ENCODE measurements around the gene PPP2R5C. TPM values are rescaled to one million over a fixed set of nuclear protein-coding genes. Genes with fewer than 3 reads are reported as not detected.
A peak's percentile ranks its signal among the peaks of the same experiment; 100 is the strongest.

The PPP2R5C gene
- total RNA-seq, 2 experiments from 2014 or later, result 238 to 242 TPM

DNA sequence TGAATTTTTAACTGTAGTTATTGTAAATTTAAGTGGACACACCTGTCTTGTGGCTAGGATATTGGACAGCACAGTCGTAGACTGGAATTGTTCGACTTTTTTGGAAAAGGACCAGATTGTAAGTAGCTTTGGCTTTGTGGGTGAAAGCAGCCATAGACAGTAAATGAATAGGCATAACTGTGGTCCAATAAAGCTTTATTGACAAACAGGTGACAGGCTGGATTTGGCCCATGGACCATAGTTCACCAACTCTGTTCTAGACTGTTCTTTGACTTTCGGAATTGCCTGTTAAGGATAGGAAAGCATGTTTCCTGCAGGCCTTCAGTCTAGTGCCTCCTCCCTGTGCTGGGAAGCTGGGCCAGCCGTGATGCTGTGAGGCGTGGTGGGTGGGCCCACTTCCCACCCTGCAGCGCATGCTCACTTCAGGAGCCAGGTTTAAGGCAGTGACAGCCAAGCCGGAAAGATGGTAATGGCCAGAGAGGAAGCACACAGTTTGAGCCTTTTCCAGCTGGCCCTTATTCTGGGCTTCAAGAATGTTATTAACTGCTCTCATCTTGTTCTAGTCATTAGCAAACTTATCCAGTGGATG lies 51.8 kb downstream of the PPP2R5C start:
- peak overlapping the region; percentile 96 for H3K27ac Mint-ChIP-seq
- DNase-seq (no peak), ATAC-seq (no peak)
- no peaks in the 10 kb centered on the region for H3K27me3 Mint-ChIP-seq
- peak overlapping the region; percentile 79 for H3K4me3 Mint-ChIP-seq
- peaks cover 53% of the 10 kb centered on the region for H3K36me3 Mint-ChIP-seq (ENCODE audit: low read depth)
- no peaks in the 10 kb centered on the region for H3K9me3 Mint-ChIP-seq
- peaks cover 62% of the 10 kb centered on the region for H3K4me1 Mint-ChIP-seq (ENCODE audit: low read depth)
- CTCF ChIA-PET, result interaction anchor here (0.8 to 5.8 kb wide), 11 partner anchors 8 to 106 kb away, joined by 3 to 42 read pairs (median 4); no protein-coding TSS in a partner anchor
- TF ChIP-seq, protein P1, sequence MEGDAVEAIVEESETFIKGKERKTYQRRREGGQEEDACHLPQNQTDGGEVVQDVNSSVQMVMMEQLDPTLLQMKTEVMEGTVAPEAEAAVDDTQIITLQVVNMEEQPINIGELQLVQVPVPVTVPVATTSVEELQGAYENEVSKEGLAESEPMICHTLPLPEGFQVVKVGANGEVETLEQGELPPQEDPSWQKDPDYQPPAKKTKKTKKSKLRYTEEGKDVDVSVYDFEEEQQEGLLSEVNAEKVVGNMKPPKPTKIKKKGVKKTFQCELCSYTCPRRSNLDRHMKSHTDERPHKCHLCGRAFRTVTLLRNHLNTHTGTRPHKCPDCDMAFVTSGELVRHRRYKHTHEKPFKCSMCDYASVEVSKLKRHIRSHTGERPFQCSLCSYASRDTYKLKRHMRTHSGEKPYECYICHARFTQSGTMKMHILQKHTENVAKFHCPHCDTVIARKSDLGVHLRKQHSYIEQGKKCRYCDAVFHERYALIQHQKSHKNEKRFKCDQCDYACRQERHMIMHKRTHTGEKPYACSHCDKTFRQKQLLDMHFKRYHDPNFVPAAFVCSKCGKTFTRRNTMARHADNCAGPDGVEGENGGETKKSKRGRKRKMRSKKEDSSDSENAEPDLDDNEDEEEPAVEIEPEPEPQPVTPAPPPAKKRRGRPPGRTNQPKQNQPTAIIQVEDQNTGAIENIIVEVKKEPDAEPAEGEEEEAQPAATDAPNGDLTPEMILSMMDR (IDR thresholded peaks at IDR 0.05), result no peak
- POLR2A ChIA-PET, result interaction anchor here (0.5 to 10.3 kb wide), 12 partner anchors 7 to 107 kb away, joined by 3 to 225 read pairs (median 6); no protein-coding TSS in a partner anchor
- intact Hi-C loops (cut with micrococcal nuclease), result loop anchor here (5.0 kb wide), 1 partner anchor 46 kb away; no protein-coding TSS in a partner anchor

DNA sequence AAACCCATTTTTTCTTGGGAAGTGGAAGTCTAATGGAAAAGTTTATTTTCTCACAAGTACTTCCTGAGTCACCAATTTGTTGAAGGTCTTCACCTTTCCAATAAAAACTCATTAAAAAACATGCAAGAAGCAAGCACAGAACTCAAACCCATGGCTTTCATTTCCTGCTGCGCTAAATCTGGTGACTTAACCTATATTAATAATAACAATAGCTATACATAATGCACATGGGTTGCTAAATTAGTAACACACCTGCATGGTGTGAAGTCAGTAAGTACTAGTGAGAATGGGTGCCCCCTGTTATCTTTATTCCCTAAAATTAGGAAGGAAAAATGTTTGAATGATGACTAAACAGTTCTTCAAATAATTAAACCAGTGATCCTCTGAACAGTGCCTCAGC lies 52.3 kb downstream of the PPP2R5C start:
- H3K9me3 Mint-ChIP-seq, result no peaks in the 10 kb centered on the region
- H3K27ac Mint-ChIP-seq, result peak overlapping the region; percentile 96
- H3K4me3 Mint-ChIP-seq, result peak overlapping the region; percentile 79
- DNase-seq (no peak), ATAC-seq (no peak)
- H3K4me1 Mint-ChIP-seq (ENCODE audit: low read depth), result peaks cover 65% of the 10 kb centered on the region
- TF ChIP-seq, protein P1 (IDR thresholded peaks at IDR 0.05), result no peak
- CTCF ChIA-PET, result interaction anchor here (0.8 to 5.8 kb wide), 9 partner anchors 8 to 54 kb away, joined by 3 to 42 read pairs (median 3); no protein-coding TSS in a partner anchor
- POLR2A ChIA-PET, result interaction anchor here (0.5 to 10.3 kb wide), 13 partner anchors 7 to 107 kb away, joined by 3 to 225 read pairs (median 5); no protein-coding TSS in a partner anchor
- intact Hi-C loops (cut with micrococcal nuclease), result loop anchor here (5.0 kb wide), 1 partner anchor 47 kb away; no protein-coding TSS in a partner anchor
- peaks cover 57% of the 10 kb centered on the region for H3K36me3 Mint-ChIP-seq (ENCODE audit: low read depth)
- H3K27me3 Mint-ChIP-seq, result no peaks in the 10 kb centered on the region

DNA sequence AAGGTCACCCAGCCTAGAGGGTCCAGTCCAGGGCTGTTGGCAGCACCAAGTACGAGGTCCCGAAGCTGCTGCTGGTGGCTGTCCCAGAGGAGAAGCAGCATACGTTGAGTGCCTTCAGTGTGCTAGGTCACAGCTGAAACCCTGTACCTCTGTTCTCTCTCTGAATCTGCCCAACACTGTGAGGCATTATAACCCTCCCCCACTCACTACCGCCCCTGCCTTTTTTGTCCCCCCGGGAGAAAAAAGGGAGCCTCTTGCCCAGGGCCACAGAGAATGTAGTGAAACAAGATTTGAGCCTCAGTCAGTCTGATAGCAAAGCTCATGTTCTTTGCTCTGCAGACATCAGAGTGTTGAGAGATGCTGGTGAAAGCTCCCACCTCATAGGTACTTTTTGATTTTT lies 53.4 kb downstream of the PPP2R5C start:
- Mint-ChIP-seq H3K9me3 (no peaks in the 10 kb centered on the region), H3K4me1 (ENCODE audit: low read depth) (peaks cover 75% of the 10 kb centered on the region), H3K27ac (peak overlapping the region; percentile 96), H3K27me3 (no peaks in the 10 kb centered on the region), H3K4me3 (peak overlapping the region; percentile 79), H3K36me3 (ENCODE audit: low read depth) (peaks cover 67% of the 10 kb centered on the region)
- ChIA-PET CTCF (interaction anchor here (0.7 to 5.8 kb wide), 7 partner anchors 9 to 205 kb away, joined by 3 to 42 read pairs (median 4); no protein-coding TSS in a partner anchor), POLR2A (interaction anchor here (0.6 to 10.3 kb wide), 15 partner anchors 10 to 109 kb away, joined by 3 to 225 read pairs (median 4); no protein-coding TSS in a partner anchor)
- TF ChIP-seq, protein P1 (IDR thresholded peaks at IDR 0.05), result no peak
- intact Hi-C loops (cut with micrococcal nuclease), result loop anchor here (5.0 kb wide), 1 partner anchor 48 kb away; no protein-coding TSS in a partner anchor
- no peak for ATAC-seq
- DNase-seq, result peak; percentile 38

DNA sequence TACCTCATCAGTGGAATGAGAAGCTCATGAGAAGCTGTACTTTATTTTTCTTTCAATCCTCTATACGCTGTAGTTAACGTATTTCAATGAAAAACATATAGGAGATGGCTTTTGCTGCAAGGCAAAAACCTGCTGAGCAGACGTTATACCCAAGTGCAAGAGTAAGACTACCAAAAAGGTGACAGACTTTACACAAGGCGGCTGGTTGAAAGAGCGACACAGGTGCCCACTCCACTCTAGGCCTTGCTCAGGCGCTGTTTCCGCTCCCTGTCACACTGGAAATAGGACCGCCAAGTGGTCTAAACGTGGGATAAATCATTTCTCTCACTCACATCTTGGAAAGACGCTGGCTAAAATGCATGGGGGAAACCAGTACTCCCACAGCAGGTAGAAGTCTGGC lies 54.5 kb downstream of the PPP2R5C start:
- TF ChIP-seq, protein P1 (IDR thresholded peaks at IDR 0.05), result no peak
- Mint-ChIP-seq H3K27ac (peak overlapping the region; percentile 96), H3K9me3 (no peaks in the 10 kb centered on the region), H3K36me3 (ENCODE audit: low read depth) (peaks cover 68% of the 10 kb centered on the region), H3K4me1 (ENCODE audit: low read depth) (peaks cover 79% of the 10 kb centered on the region), H3K4me3 (peak overlapping the region; percentile 79), H3K27me3 (no peaks in the 10 kb centered on the region)
- CTCF ChIA-PET, result interaction anchor here (1.0 to 5.8 kb wide), 2 partner anchors 8 to 45 kb away, joined by 4 to 42 read pairs; no protein-coding TSS in a partner anchor
- intact Hi-C loops (cut with micrococcal nuclease), result no loop called here
- ATAC-seq (no peak), DNase-seq (peak; percentile 40)
- POLR2A ChIA-PET, result interaction anchor here (0.8 to 10.3 kb wide), 10 partner anchors 9 to 110 kb away, joined by 3 to 225 read pairs (median 6); no protein-coding TSS in a partner anchor
